HepG2 (cell line): ENCODE results near the gene IFITM10. TPM values are rescaled to one million over a fixed set of nuclear protein-coding genes. Genes with fewer than 3 reads are reported as not detected.

ENCODE experiments used
- ADNP ChIP-seq: sonication (generic); formaldehyde crosslinking; IDR thresholded peaks from 2 replicates; pipeline ENCODE4 v1.4.0; 2020; ENCODE audit warnings: missing genetic modification reagents
- AGO2 ChIP-seq: fragments of 200-400 bp; formaldehyde crosslinking; optimal IDR thresholded peaks from 2 replicates; pipeline ENCODE3; 2017; ENCODE audit warnings: mild to moderate bottlenecking, low read depth, low read length, moderate library complexity
- AHR ChIP-seq: IDR thresholded peaks from 2 replicates; pipeline ENCODE4 v1.6.1; 2018; ENCODE audit warnings: missing genetic modification reagents, missing compliant biosample characterization
- ATF1 ChIP-seq: IDR thresholded peaks from 2 replicates; pipeline ENCODE4 v1.6.1; 2016; ENCODE audit warnings: mild to moderate bottlenecking, control low read depth
- MTF1 ChIP-seq: sonication (generic); formaldehyde crosslinking; IDR thresholded peaks from 2 replicates; pipeline ENCODE4 v1.5.0; 2020; ENCODE audit warnings: missing genetic modification reagents
- NFE2 ChIP-seq: sonication (generic); formaldehyde crosslinking; IDR thresholded peaks from 2 replicates; pipeline ENCODE4 v1.4.0; 2020; ENCODE audit warnings: missing genetic modification reagents
- PRMT3 ChIP-seq: sonication (generic); formaldehyde crosslinking; IDR thresholded peaks from 2 replicates; pipeline ENCODE4 v1.8.1; 2022; ENCODE audit warnings: low read depth, mild to moderate bottlenecking, moderate library complexity, missing genetic modification reagents, borderline replicate concordance
- SMAD1 ChIP-seq: sonication (generic); formaldehyde crosslinking; IDR thresholded peaks from 2 replicates; pipeline ENCODE4 v1.4.0; 2020; ENCODE audit warnings: missing genetic modification reagents, low read depth, mild to moderate bottlenecking, borderline replicate concordance
- SMARCC2 ChIP-seq: fragments of 450-650 bp; IDR thresholded peaks from 2 replicates; pipeline ENCODE4 v1.6.1; 2017; ENCODE audit warnings: antibody characterized with exemption, mild to moderate bottlenecking
- SSRP1 ChIP-seq: IDR thresholded peaks from 2 replicates; pipeline ENCODE4 v1.6.1; 2016; ENCODE audit warnings: control low read depth
- ZNF264 ChIP-seq: sonication (generic); formaldehyde crosslinking; IDR thresholded peaks from 2 replicates; pipeline ENCODE4 v1.4.0; 2020; ENCODE audit warnings: missing genetic modification reagents
- ZNF343 ChIP-seq: sonication (generic); formaldehyde crosslinking; IDR thresholded peaks from 2 replicates; pipeline ENCODE4 v1.4.0; 2020; ENCODE audit warnings: mild to moderate bottlenecking, missing genetic modification reagents
- ZNF572 ChIP-seq: sonication (generic); formaldehyde crosslinking; IDR thresholded peaks from 2 replicates; pipeline ENCODE4 v1.5.1; 2020; ENCODE audit warnings: mild to moderate bottlenecking, missing genetic modification reagents
- polyA plus RNA-seq, 8 experiments: library from polyadenylated mRNA; depleted of rRNA in 3 of 8; stranded (reverse) in 7 of 8; unstranded in 1 of 8; fragments of >200 nt; fragmentation: Illumina TruSeq in 4 of 8; extraction: Trizol in 4 of 8; gene quantifications; 2 replicates each; pipeline versions ENCODE4 v1.2.1 to v1.2.3, GENCODE V29; 2011 to 2016; ENCODE audit warnings: low read depth in 4 of 8, missing spikeins in 1 of 8, mixed read lengths in 1 of 8; ENCODE audit not compliant: insufficient read depth in 1 of 8
- total RNA-seq, 5 experiments: library from RNA; depleted of rRNA; stranded (reverse); fragments of >200 nt; fragmentation: Illumina TruSeq; extraction: Trizol; gene quantifications; 2 replicates each; pipeline ENCODE4 v1.2.3, GENCODE V29; 2016; ENCODE audit warnings: low read depth in 1 of 5
- TF ChIP-seq, protein P1 (sequence below): sonication (generic); formaldehyde crosslinking; IDR thresholded peaks from 2 replicates; pipeline ENCODE4 v1.4.0; 2020; ENCODE audit warnings: low read depth, missing genetic modification reagents
- TF ChIP-seq, protein P2 (sequence below): sonication (generic); formaldehyde crosslinking; IDR thresholded peaks from 2 replicates; pipeline ENCODE4; 2020; ENCODE audit warnings: missing genetic modification reagents, mild to moderate bottlenecking, borderline replicate concordance
- TF ChIP-seq, protein P3 (sequence below): sonication (generic); IDR thresholded peaks from 2 replicates; pipeline ENCODE4 v1.6.1; 2016; ENCODE audit warnings: low read depth, borderline replicate concordance
- TF ChIP-seq, protein P4 (sequence below): sonication (generic); formaldehyde crosslinking; IDR thresholded peaks from 2 replicates; pipeline ENCODE4 v1.4.0; 2020; ENCODE audit warnings: mild to moderate bottlenecking, missing genetic modification reagents

The IFITM10 gene
- total and polyA plus RNA-seq, 2 of the 13 experiments (the other 11 are each of a cell fraction or from before 2014, with no cell fraction given) = 0.09 to 0.13 TPM

DNA sequence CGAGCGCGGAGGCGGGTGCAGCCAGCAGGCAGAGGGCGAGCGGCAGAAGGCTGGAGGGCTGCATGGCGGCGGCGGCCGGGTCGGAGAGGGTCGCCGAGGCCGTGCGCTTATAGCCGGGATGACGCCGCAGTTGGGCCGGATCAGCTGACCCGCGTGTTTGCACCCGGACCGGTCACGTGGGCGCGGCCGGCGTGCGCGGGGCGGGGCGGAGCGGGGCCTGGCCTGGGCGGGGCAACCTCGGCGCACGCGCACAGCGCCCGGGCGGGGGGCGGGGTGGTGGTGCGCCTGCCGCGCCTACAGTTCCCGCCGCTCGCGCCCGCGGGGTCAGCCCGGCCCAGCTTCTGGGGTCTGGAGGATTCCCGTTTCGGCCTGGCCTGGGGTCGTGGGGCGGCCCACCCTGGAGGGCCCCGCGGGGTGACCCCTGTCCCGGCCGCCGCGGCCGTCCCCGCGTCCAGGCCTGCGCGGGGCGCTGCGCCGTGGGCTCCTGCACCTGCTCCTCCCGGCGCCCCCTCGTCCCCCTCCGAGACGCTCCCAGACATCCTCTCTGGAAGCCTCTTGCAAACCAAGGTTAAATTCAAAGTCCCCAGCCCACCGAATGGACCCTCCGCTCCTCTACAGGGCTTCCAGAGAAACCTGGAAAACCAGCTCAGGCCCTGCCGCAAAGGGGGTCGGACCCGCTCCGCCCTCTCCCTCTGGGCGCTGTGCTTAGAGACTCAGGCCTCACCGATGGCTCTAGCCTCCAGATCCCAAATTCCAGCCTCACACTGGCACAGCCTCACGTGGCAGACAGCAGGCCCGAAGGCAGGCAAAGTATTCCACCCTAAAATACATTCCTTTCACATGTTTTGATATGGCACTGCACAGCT lies 13.6 kb upstream of the IFITM10 start, which contains the start of gene CTSD (continued):
- TF ChIP-seq, protein P1, sequence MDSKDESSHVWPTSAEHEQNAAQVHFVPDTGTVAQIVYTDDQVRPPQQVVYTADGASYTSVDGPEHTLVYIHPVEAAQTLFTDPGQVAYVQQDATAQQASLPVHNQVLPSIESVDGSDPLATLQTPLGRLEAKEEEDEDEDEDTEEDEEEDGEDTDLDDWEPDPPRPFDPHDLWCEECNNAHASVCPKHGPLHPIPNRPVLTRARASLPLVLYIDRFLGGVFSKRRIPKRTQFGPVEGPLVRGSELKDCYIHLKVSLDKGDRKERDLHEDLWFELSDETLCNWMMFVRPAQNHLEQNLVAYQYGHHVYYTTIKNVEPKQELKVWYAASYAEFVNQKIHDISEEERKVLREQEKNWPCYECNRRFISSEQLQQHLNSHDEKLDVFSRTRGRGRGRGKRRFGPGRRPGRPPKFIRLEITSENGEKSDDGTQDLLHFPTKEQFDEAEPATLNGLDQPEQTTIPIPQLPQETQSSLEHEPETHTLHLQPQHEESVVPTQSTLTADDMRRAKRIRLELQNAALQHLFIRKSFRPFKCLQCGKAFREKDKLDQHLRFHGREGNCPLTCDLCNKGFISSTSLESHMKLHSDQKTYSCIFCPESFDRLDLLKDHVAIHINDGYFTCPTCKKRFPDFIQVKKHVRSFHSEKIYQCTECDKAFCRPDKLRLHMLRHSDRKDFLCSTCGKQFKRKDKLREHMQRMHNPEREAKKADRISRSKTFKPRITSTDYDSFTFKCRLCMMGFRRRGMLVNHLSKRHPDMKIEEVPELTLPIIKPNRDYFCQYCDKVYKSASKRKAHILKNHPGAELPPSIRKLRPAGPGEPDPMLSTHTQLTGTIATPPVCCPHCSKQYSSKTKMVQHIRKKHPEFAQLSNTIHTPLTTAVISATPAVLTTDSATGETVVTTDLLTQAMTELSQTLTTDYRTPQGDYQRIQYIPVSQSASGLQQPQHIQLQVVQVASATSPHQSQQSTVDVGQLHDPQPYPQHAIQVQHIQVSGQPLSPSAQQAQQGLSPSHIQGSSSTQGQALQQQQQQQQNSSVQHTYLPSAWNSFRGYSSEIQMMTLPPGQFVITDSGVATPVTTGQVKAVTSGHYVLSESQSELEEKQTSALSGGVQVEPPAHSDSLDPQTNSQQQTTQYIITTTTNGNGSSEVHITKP (CRISPR knock-in tag) = no peak
- TF ChIP-seq, protein P2, sequence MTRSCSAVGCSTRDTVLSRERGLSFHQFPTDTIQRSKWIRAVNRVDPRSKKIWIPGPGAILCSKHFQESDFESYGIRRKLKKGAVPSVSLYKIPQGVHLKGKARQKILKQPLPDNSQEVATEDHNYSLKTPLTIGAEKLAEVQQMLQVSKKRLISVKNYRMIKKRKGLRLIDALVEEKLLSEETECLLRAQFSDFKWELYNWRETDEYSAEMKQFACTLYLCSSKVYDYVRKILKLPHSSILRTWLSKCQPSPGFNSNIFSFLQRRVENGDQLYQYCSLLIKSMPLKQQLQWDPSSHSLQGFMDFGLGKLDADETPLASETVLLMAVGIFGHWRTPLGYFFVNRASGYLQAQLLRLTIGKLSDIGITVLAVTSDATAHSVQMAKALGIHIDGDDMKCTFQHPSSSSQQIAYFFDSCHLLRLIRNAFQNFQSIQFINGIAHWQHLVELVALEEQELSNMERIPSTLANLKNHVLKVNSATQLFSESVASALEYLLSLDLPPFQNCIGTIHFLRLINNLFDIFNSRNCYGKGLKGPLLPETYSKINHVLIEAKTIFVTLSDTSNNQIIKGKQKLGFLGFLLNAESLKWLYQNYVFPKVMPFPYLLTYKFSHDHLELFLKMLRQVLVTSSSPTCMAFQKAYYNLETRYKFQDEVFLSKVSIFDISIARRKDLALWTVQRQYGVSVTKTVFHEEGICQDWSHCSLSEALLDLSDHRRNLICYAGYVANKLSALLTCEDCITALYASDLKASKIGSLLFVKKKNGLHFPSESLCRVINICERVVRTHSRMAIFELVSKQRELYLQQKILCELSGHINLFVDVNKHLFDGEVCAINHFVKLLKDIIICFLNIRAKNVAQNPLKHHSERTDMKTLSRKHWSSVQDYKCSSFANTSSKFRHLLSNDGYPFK (CRISPR knock-in tag) = no peak
- TF ChIP-seq MTF1 (peak; percentile 96), SMARCC2 (no peak), AHR (no peak), AGO2 (peak; percentile 30), ADNP (CRISPR knock-in tag) (no peak), ZNF572 (CRISPR knock-in tag) (no peak; the same call in 1 of the 2 replicates), SSRP1 (CRISPR knock-in tag) (no peak), ZNF264 (CRISPR knock-in tag) (no peak), NFE2 (CRISPR knock-in tag) (no peak), ATF1 (no peak), PRMT3 (CRISPR knock-in tag) (no peak), ZNF343 (no peak), SMAD1 (CRISPR knock-in tag) (no peak)
- TF ChIP-seq, protein P3, sequence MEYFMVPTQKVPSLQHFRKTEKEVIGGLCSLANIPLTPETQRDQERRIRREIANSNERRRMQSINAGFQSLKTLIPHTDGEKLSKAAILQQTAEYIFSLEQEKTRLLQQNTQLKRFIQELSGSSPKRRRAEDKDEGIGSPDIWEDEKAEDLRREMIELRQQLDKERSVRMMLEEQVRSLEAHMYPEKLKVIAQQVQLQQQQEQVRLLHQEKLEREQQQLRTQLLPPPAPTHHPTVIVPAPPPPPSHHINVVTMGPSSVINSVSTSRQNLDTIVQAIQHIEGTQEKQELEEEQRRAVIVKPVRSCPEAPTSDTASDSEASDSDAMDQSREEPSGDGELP = peak; percentile 87; the same call in 1 of the 2 replicates
- TF ChIP-seq, protein P4, sequence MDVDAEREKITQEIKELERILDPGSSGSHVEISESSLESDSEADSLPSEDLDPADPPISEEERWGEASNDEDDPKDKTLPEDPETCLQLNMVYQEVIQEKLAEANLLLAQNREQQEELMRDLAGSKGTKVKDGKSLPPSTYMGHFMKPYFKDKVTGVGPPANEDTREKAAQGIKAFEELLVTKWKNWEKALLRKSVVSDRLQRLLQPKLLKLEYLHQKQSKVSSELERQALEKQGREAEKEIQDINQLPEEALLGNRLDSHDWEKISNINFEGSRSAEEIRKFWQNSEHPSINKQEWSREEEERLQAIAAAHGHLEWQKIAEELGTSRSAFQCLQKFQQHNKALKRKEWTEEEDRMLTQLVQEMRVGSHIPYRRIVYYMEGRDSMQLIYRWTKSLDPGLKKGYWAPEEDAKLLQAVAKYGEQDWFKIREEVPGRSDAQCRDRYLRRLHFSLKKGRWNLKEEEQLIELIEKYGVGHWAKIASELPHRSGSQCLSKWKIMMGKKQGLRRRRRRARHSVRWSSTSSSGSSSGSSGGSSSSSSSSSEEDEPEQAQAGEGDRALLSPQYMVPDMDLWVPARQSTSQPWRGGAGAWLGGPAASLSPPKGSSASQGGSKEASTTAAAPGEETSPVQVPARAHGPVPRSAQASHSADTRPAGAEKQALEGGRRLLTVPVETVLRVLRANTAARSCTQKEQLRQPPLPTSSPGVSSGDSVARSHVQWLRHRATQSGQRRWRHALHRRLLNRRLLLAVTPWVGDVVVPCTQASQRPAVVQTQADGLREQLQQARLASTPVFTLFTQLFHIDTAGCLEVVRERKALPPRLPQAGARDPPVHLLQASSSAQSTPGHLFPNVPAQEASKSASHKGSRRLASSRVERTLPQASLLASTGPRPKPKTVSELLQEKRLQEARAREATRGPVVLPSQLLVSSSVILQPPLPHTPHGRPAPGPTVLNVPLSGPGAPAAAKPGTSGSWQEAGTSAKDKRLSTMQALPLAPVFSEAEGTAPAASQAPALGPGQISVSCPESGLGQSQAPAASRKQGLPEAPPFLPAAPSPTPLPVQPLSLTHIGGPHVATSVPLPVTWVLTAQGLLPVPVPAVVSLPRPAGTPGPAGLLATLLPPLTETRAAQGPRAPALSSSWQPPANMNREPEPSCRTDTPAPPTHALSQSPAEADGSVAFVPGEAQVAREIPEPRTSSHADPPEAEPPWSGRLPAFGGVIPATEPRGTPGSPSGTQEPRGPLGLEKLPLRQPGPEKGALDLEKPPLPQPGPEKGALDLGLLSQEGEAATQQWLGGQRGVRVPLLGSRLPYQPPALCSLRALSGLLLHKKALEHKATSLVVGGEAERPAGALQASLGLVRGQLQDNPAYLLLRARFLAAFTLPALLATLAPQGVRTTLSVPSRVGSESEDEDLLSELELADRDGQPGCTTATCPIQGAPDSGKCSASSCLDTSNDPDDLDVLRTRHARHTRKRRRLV = no peak
